Endothelial cell of umbilical vein (primary cell): Measurements from ENCODE around the gene KCNN3. TPM values are rescaled to one million over a fixed set of nuclear protein-coding genes. Genes with fewer than 3 reads are reported as not detected.

Source experiments
- BruUV-seq: library from RNA; stranded (reverse); fragments of 400-500 nt; replicated peaks from 2 replicates; lab custom pipeline; 2021; lab: Mats Ljungman, UMichigan
- CTCF ChIA-PET: fragments of 300-600, 350-600 bp; sonication (Branson Sonifier 250); formaldehyde crosslinking; loops from one replicate; lab custom pipeline; 2021; ENCODE audit warnings: antibody characterized with exemption, inconsistent platforms; lab: Charles Lee
- POLR2A ChIA-PET: fragments of 300-600, 350-600 bp; sonication (Branson Sonifier 250); formaldehyde crosslinking; loops from one replicate; lab custom pipeline; 2021; ENCODE audit warnings: antibody characterized with exemption, inconsistent platforms; lab: Charles Lee
- DNase-seq: peaks from one replicate; pipeline ENCODE4 v3.0.0-alpha.2; 2011; ENCODE audit warnings: low read depth, low spot score
- FAIRE-seq: peaks from 2 replicates; lab custom pipeline; 2011; peaks lifted over from hg19 to GRCh38; lab: Jason Lieb, UNC
- H2AFZ ChIP-seq: 2 replicates; pipeline ENCODE4 v1.6.0; 2012; ENCODE audit warnings: low read depth, low read length, control low read depth, inconsistent platforms
- H3K27ac ChIP-seq: 2 replicates; pipeline ENCODE4 v1.5.1; 2011; ENCODE audit warnings: low read depth, mild to moderate bottlenecking, control low read depth, low read length, moderate library complexity; ENCODE audit not compliant: insufficient read depth
- H3K27me3 ChIP-seq, 2 experiments: 2 replicates each; pipeline versions ENCODE4 v1.6.0 to v1.6.1; 2011; ENCODE audit warnings: low read length in 2 of 2, mixed read lengths in 1 of 2; ENCODE audit not compliant: control insufficient read depth in 2 of 2, insufficient read depth in 2 of 2
- H3K36me3 ChIP-seq, 2 experiments: 2 replicates in 1 of 2; 3 replicates in 1 of 2; pipeline ENCODE4 v1.5.1; 2011; ENCODE audit warnings: low read length in 2 of 2, mild to moderate bottlenecking in 1 of 2, moderate library complexity in 1 of 2; ENCODE audit not compliant: control insufficient read depth in 2 of 2, insufficient read depth in 2 of 2; ENCODE audit errors: extremely low read depth in 1 of 2
- H3K4me1 ChIP-seq: 3 replicates; pipeline ENCODE4 v1.5.1; 2011; ENCODE audit warnings: mild to moderate bottlenecking, low read length; ENCODE audit not compliant: control insufficient read depth, insufficient read depth; ENCODE audit errors: extremely low read depth
- H3K4me2 ChIP-seq: 2 replicates; pipeline ENCODE4 v1.6.1; 2011; ENCODE audit warnings: low read length, control low read depth, mixed read lengths; ENCODE audit not compliant: insufficient read depth
- H3K4me3 ChIP-seq, 3 experiments: fragments of 200-600 bp in 1 of 3; sonication (generic), shearing (Covaris generic) in 1 of 3; replicated peaks in 1 of 3; 2 replicates each; pipeline ENCODE4 v1.5.1; 2011 to 2016; ENCODE audit warnings: control low read depth in 3 of 3, low read length in 3 of 3, mild to moderate bottlenecking in 2 of 3, inconsistent platforms in 1 of 3, low read depth in 1 of 3, moderate library complexity in 1 of 3; ENCODE audit not compliant: insufficient read depth in 1 of 3
- H3K79me2 ChIP-seq: 2 replicates; pipeline ENCODE4 v1.6.0; 2012; ENCODE audit warnings: low read length, inconsistent platforms; ENCODE audit not compliant: control insufficient read depth, insufficient read depth
- H3K9ac ChIP-seq: replicated peaks from 2 replicates; pipeline ENCODE3; 2011; ENCODE audit warnings: low read length, control low read depth; ENCODE audit not compliant: insufficient read depth; ENCODE audit errors: extremely low read depth
- H3K9me1 ChIP-seq: replicated peaks from 3 replicates; pipeline ENCODE4 v1.6.0; 2011; ENCODE audit warnings: mild to moderate bottlenecking, low read length; ENCODE audit not compliant: control insufficient read depth, insufficient read depth; ENCODE audit errors: extremely low read depth
- H3K9me3 ChIP-seq: replicated peaks from 2 replicates; pipeline ENCODE4 v1.5.1; 2012; ENCODE audit warnings: low read length, inconsistent platforms; ENCODE audit not compliant: control insufficient read depth, insufficient read depth
- H4K20me1 ChIP-seq: replicated peaks from 2 replicates; pipeline ENCODE3; 2011; ENCODE audit warnings: mild to moderate bottlenecking, low read length; ENCODE audit not compliant: control insufficient read depth, insufficient read depth; ENCODE audit errors: extremely low read depth
- CTCF ChIP-seq, 2 donors: IDR thresholded peaks; 1 replicate in 1 of 2; 2 replicates in 1 of 2; pipeline ENCODE4 v1.5.1; 2011; ENCODE audit warnings: low read length in 2 of 2, mild to moderate bottlenecking in 2 of 2, moderate library complexity in 2 of 2, control low read depth in 1 of 2, inconsistent platforms in 1 of 2, low read depth in 1 of 2; ENCODE audit not compliant: insufficient read depth in 1 of 2; ENCODE audit errors: extremely low read depth in 1 of 2
- EZH2 ChIP-seq: IDR thresholded peaks from 2 replicates; pipeline ENCODE4 v1.6.1; 2012; ENCODE audit warnings: borderline replicate concordance, low read depth, mild to moderate bottlenecking, moderate library complexity, low read length, inconsistent platforms; ENCODE audit not compliant: severe bottlenecking
- FOS ChIP-seq: IDR thresholded peaks from 2 replicates; pipeline ENCODE4 v1.6.1; 2011; ENCODE audit warnings: mild to moderate bottlenecking, low read length, moderate library complexity, borderline replicate concordance; ENCODE audit not compliant: insufficient read depth
- GATA2 ChIP-seq: IDR thresholded peaks from 2 replicates; pipeline ENCODE4 v1.7.0; 2011; ENCODE audit warnings: low read depth, mild to moderate bottlenecking, moderate library complexity, mixed read lengths, low read length; ENCODE audit not compliant: insufficient read length, insufficient read depth
- JUN ChIP-seq: IDR thresholded peaks from 2 replicates; pipeline ENCODE4 v1.6.1; 2011; ENCODE audit warnings: borderline replicate concordance, low read depth; ENCODE audit not compliant: insufficient read length, insufficient read depth
- MAX ChIP-seq: IDR thresholded peaks from 2 replicates; pipeline ENCODE4 v1.6.1; 2011; ENCODE audit not compliant: insufficient read depth, insufficient read length
- MYC ChIP-seq: IDR thresholded peaks from one replicate; pipeline ENCODE4 v1.6.1; 2011; ENCODE audit warnings: mild to moderate bottlenecking, low read depth, low read length
- POLR2A ChIP-seq: IDR thresholded peaks from 2 replicates; pipeline ENCODE4 v1.6.1; 2012; ENCODE audit warnings: low read depth, mild to moderate bottlenecking, control low read depth, low read length
- POLR2AphosphoS5 ChIP-seq: IDR thresholded peaks from 2 replicates; pipeline ENCODE4 v1.6.1; 2012; ENCODE audit warnings: low read depth, mild to moderate bottlenecking, control low read depth, low read length, moderate library complexity; ENCODE audit not compliant: insufficient read depth
- dilution Hi-C: fragments of 300-500 bp; cut with MboI; formaldehyde crosslinking; loops from one replicate; pipeline ENCODE4 v1.15.0; 2019; ENCODE audit warnings: low sequenced_read_pairs; ENCODE audit not compliant: extremely low pct_ligation_motif_present
- intact Hi-C: fragments of 100-400 bp; cut with micrococcal nuclease; formaldehyde crosslinking; loops from one replicate; pipeline ENCODE4 v1.10.0; 2022
- polyA plus RNA-seq, 4 experiments: library from polyadenylated mRNA; depleted of rRNA in 3 of 4; stranded (reverse) in 3 of 4; unstranded in 1 of 4; fragments of >200 nt; gene quantifications; 2 replicates each; pipeline versions ENCODE4 v1.2.1 to v1.2.3, GENCODE V29; 2011 to 2012; ENCODE audit warnings: missing spikeins in 1 of 4
- total RNA-seq: library from RNA; stranded (reverse); gene quantifications from 2 replicates; pipeline ENCODE4 v1.2.3, GENCODE V29; 2021

Gene KCNN3
- total and polyA plus RNA-seq, 2 donors (not counting 3 experiments of a cell fraction or from before 2014, with no cell fraction given), result 0.91 to 1.1 TPM

DNA sequence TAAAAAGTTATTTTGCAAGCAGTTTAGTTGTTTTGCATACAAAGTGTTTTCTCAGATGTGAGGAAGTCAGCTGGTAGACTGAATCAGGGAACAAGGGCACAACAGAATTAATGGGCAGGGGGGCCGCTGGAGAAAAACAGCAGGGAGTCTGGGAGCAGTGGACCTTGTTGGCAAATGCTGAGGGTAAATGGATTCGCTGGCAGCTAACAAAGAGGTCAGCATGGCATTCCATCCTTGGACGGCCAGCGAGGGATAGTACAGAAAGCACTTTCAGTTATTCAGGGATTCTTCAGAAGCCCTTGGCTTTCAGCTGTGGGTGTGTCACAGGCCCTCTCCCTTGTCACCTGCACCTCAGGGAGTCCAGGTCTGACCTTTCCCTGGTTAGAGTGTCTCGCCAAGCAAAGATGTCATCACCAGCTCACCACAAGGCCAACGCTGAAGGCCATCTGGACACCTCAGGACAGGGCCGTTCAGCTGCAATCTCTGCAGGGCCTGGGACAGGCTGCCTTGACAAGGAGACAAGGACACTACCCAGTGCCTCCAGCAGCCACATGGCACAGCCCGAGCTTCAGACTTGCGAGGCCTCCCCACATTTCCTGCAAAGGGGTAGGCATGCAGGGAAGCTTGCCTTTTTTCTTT lies 90.4 kb downstream of the KCNN3 start:
- dilution Hi-C loops, result no loop called here
- peaks cover 2 to 4% of the 10 kb centered on the region in 2 experiments for H3K27me3 ChIP-seq
- H3K27ac ChIP-seq, result no peak overlapping the region
- no peaks in the 10 kb centered on the region for H3K4me1 ChIP-seq
- FAIRE-seq (no peak), DNase-seq (no peak)
- no peaks in the 10 kb centered on the region for H3K9me1 ChIP-seq
- H3K36me3 ChIP-seq, result no peaks in the 10 kb centered on the region
- BruUV-seq, result no TSS peak
- intact Hi-C loops, result no loop called here
- no peaks in the 10 kb centered on the region for H3K79me2 ChIP-seq
- H3K4me2 ChIP-seq, result no peak overlapping the region
- no peak overlapping the region for H3K4me3 ChIP-seq
- CTCF ChIA-PET, result interaction anchor here (0.7 to 2.1 kb wide), 3 partner anchors 10 to 99 kb away, joined by 3 to 9 read pairs (median 3); no protein-coding TSS in a partner anchor
- POLR2A ChIA-PET, result no interaction called here
- no peak overlapping the region for H2AFZ ChIP-seq
- H3K9me3 ChIP-seq, result no peaks in the 10 kb centered on the region
- no peak overlapping the region for H3K9ac ChIP-seq
- TF ChIP-seq EZH2 (no peak), GATA2 (no peak), FOS (no peak), POLR2AphosphoS5 (no peak), CTCF (IDR thresholded peaks at IDR 0.05; ENCODE audit: extremely low read depth in 1 of 2, insufficient read depth in 1 of 2, low read depth in 1 of 2, low read length in 2 of 2) (no peak), POLR2A (no peak), JUN (no peak), MAX (no peak), MYC (no peak)
- no peaks in the 10 kb centered on the region for H4K20me1 ChIP-seq
